ENCODE results near the gene ABHD6.

DNA sequence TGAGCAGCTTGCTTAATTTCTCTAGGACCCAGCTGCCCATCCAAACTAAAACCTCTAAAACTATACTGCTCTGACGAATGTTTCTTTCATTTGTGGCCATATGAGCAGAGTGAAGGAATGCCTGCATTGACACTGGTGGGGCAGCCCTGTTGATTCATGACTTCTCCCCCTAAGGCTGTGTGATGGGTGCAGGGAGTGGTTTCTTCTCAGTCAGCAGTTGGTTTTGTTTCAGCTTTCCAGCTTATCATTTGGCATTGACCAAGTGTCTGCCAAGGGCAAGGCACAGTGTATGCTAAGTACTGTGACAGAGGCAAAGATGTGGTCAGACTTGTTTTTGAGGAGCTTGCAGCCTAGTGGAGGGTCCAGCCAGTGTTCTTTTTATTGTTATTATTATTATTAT is 4.7 kb downstream of the ABHD6 start:
- TF ChIP-seq FOXM1 (IDR thresholded peaks at IDR 0.05; ENCODE audit: borderline replicate concordance) (no peak), HDGF (IDR thresholded peaks at IDR 0.05; ENCODE audit: borderline replicate concordance) (no peak), SP1 (IDR thresholded peaks at IDR 0.05) (no peak), ELF4 (IDR thresholded peaks at IDR 0.05) (no peak), SUZ12 (IDR thresholded peaks at IDR 0.05) (no peak), L3MBTL2 (conservative IDR thresholded peaks at IDR 0.05) (no peak), FOXA1 (IDR thresholded peaks at IDR 0.05) (no peak), BHLHE40 (IDR thresholded peaks at IDR 0.05; ENCODE audit: borderline replicate concordance) (no peak), ARNT (IDR thresholded peaks at IDR 0.05) (no peak), NFRKB (IDR thresholded peaks at IDR 0.05) (no peak)
